KMS-11 (cell line): ENCODE results near the gene FANCD2.
A peak's percentile ranks its signal among the peaks of the same experiment; 100 is the strongest.
"Not testable (repeated sequence)": the region's sequence is repeated elsewhere in the genome, so short reads cannot be mapped to it uniquely, and the experiment has no call there.

Experiments used
- H2AFZ ChIP-seq: fragments of 200-600 bp; sonication (generic); 2 replicates; pipeline ENCODE4 v1.6.1; 2016; ENCODE audit warnings: antibody characterized with exemption, mixed run types, low read depth
- H3K27ac ChIP-seq: fragments of 200-600 bp; sonication (generic); 2 replicates; pipeline ENCODE4 v1.6.1; 2016; ENCODE audit warnings: mild to moderate bottlenecking, mixed run types
- H3K27me3 ChIP-seq: fragments of 200-600 bp; sonication (generic); 2 replicates; pipeline ENCODE4 v1.6.1; 2017; ENCODE audit warnings: mild to moderate bottlenecking, low read depth, mixed run types, moderate library complexity; ENCODE audit not compliant: insufficient read depth
- H3K36me3 ChIP-seq: fragments of 200-600 bp; sonication (generic); 2 replicates; pipeline ENCODE4 v1.6.1; 2017; ENCODE audit warnings: mild to moderate bottlenecking, mixed run types; ENCODE audit not compliant: insufficient read depth
- H3K4me1 ChIP-seq: fragments of 200-600 bp; sonication (generic); 2 replicates; pipeline ENCODE4 v1.6.1; 2016; ENCODE audit warnings: mild to moderate bottlenecking, low read depth, mixed run types; ENCODE audit not compliant: poor library complexity, severe bottlenecking
- H3K4me2 ChIP-seq: fragments of 200-600 bp; sonication (generic); 2 replicates; pipeline ENCODE4 v1.7.0; 2016; ENCODE audit warnings: mild to moderate bottlenecking, mixed run types
- H3K4me3 ChIP-seq: fragments of 200-600 bp; sonication (generic); IDR thresholded peaks from 2 replicates; pipeline ENCODE4 v1.6.1; 2017; ENCODE audit warnings: low read depth, low read length, mixed read lengths; ENCODE audit not compliant: insufficient read depth
- H3K79me2 ChIP-seq: fragments of 200-600 bp; sonication (generic); 2 replicates; pipeline ENCODE4 v1.6.1; 2016; ENCODE audit warnings: low read depth, mixed run types; ENCODE audit not compliant: insufficient read depth
- H3K9ac ChIP-seq: fragments of 200-600 bp; sonication (generic); 2 replicates; pipeline ENCODE4 v1.6.1; 2016; ENCODE audit warnings: mild to moderate bottlenecking, mixed run types
- H4K20me1 ChIP-seq: fragments of 200-600 bp; sonication (generic); 2 replicates; pipeline ENCODE4 v1.6.1; 2016; ENCODE audit warnings: mild to moderate bottlenecking, mixed run types; ENCODE audit not compliant: insufficient read depth
- CTCF ChIP-seq: fragments of 200-600 bp; sonication (generic); conservative IDR thresholded peaks from 2 replicates; pipeline ENCODE4 v1.6.1; 2017; ENCODE audit warnings: low read depth, mild to moderate bottlenecking, antibody characterized with exemption, low read length, moderate library complexity, mixed read lengths

Gene FANCD2

GRCh38 chr3:10122724-10123123 is 96.5 kb downstream of the FANCD2 start:
- H3K79me2 ChIP-seq: peaks cover 27% of the 10 kb centered on the region; the same call in 1 of the 2 replicates

GRCh38 chr3:10135872-10136271 is 109.6 kb downstream of the FANCD2 start:
- H3K79me2 ChIP-seq, H3K4me1 ChIP-seq, H3K4me3 ChIP-seq, H3K9ac ChIP-seq, H2AFZ ChIP-seq, H3K27me3 ChIP-seq, H4K20me1 ChIP-seq, H3K27ac ChIP-seq, H3K36me3 ChIP-seq, H3K4me2 ChIP-seq: not testable (repeated sequence)

More at GRCh38 chr3:10122724-10123123, 96.5 kb downstream of the FANCD2 start:
- H3K4me3 ChIP-seq: no peak overlapping the region
- no peak overlapping the region for H3K27ac ChIP-seq
- no peak overlapping the region for H2AFZ ChIP-seq
- H3K4me2 ChIP-seq: no peak overlapping the region
- H3K9ac ChIP-seq: no peak overlapping the region
- TF ChIP-seq CTCF: no peak
- H3K36me3 ChIP-seq: no peaks in the 10 kb centered on the region
- no peaks in the 10 kb centered on the region for H4K20me1 ChIP-seq
- no peaks in the 10 kb centered on the region for H3K27me3 ChIP-seq
- peaks cover 1% of the 10 kb centered on the region for H3K4me1 ChIP-seq

GRCh38 chr3:10136426-10137005 is 110.3 kb downstream of the FANCD2 start:
- Histone ChIP-seq H3K4me2 (no peak overlapping the region), H3K4me1 (no peaks in the 10 kb centered on the region), H3K36me3 (no peaks in the 10 kb centered on the region), H3K27ac (no peak overlapping the region), H3K79me2 (no peaks in the 10 kb centered on the region), H3K9ac (no peak overlapping the region), H4K20me1 (no peaks in the 10 kb centered on the region), H2AFZ (no peak overlapping the region), H3K27me3 (no peaks in the 10 kb centered on the region), H3K4me3 (no peak overlapping the region)
- no peak for TF ChIP-seq CTCF

- Histone ChIP-seq H3K9ac (no peak overlapping the region), H3K79me2 (no peaks in the 10 kb centered on the region), H3K27me3 (no peaks in the 10 kb centered on the region), H2AFZ (no peak overlapping the region), H3K27ac (no peak overlapping the region), H3K4me1 (no peaks in the 10 kb centered on the region), H3K4me2 (no peak overlapping the region), H3K36me3 (no peaks in the 10 kb centered on the region), H3K4me3 (no peak overlapping the region), H4K20me1 (no peaks in the 10 kb centered on the region)
- TF ChIP-seq CTCF: no peak
Observed at GRCh38 chr3:10137178-10137577, 110.9 kb downstream of the FANCD2 start.

GRCh38 chr3:10140996-10141546 is 114.8 kb downstream of the FANCD2 start:
- H3K9ac ChIP-seq: no peak overlapping the region; the same call in 1 of the 2 replicates
- H3K36me3 ChIP-seq: no peaks in the 10 kb centered on the region
- no peaks in the 10 kb centered on the region for H3K27me3 ChIP-seq
- peaks cover 5% of the 10 kb centered on the region for H3K4me1 ChIP-seq
- H3K79me2 ChIP-seq: peaks cover 22% of the 10 kb centered on the region
- H2AFZ ChIP-seq: peak overlapping the region; percentile 54
- H4K20me1 ChIP-seq: no peaks in the 10 kb centered on the region
- no peak for TF ChIP-seq CTCF
- H3K4me2 ChIP-seq: no peak overlapping the region
- no peak overlapping the region for H3K27ac ChIP-seq
- H3K4me3 ChIP-seq: no peak overlapping the region
